Spinal cord (tissue), 10 donors: ENCODE results near the gene ALDH1B1. TPM values are rescaled to one million over a fixed set of nuclear protein-coding genes. Genes with fewer than 3 reads are reported as not detected.

Experiments used
- DNase-seq, 6 donors: peaks; one replicate each; pipeline versions ENCODE4 v3.0.0 to v3.0.0-alpha.2; 2013 to 2015; ENCODE audit warnings: low spot score in 6 of 6, low read depth in 4 of 6
- H3K27ac ChIP-seq: one replicate; pipeline ENCODE4 v1.5.1; 2013; ENCODE audit warnings: low read depth, low read length, control low read depth
- H3K27me3 ChIP-seq: one replicate; pipeline ENCODE4 v1.6.1; 2013; ENCODE audit warnings: low read length; ENCODE audit not compliant: control insufficient read depth, insufficient read depth
- H3K36me3 ChIP-seq: one replicate; pipeline ENCODE4 v1.6.1; 2013; ENCODE audit warnings: low read length; ENCODE audit not compliant: control insufficient read depth, insufficient read depth
- H3K4me1 ChIP-seq: one replicate; pipeline ENCODE4 v1.6.1; 2013; ENCODE audit warnings: low read length; ENCODE audit not compliant: control insufficient read depth, insufficient read depth
- H3K4me3 ChIP-seq: one replicate; pipeline ENCODE4 v1.5.1; 2013; ENCODE audit warnings: low read depth, low read length, control low read depth
- H3K9me3 ChIP-seq: one replicate; pipeline ENCODE4 v1.6.1; 2013; ENCODE audit warnings: low read length; ENCODE audit not compliant: control insufficient read depth, insufficient read depth
- WGBS: methylation state at CpG from one replicate; pipeline ENCODE4 v1.1.5; 2013; ENCODE audit warnings: missing lambda C conversion rate; ENCODE audit not compliant: insufficient coverage; 5-methylcytosine and 5-hydroxymethylcytosine counted together
- polyA plus RNA-seq, 2 donors: library from polyadenylated mRNA; unstranded; fragments of 120-200 nt; gene quantifications; one replicate each; pipeline ENCODE4 v1.2.1, GENCODE V29; 2013; ENCODE audit not compliant: insufficient read length in 2 of 2
- total RNA-seq, 2 donors: library from RNA; depleted of rRNA in 1 of 2; stranded (reverse); fragments of 120-200 nt in 1 of 2; fragments of >200 nt in 1 of 2; gene quantifications; one replicate each; pipeline versions ENCODE4 v1.2.3 to v1.2.4, GENCODE V29; 2013 to 2014
- donor health status: healthy.

Gene ALDH1B1
- total and polyA plus RNA-seq, 4 donors, result 12.5 to 18.8 (median 16.2) TPM

- Histone ChIP-seq H3K27ac (no peak overlapping the region), H3K27me3 (no peaks in the 10 kb centered on the region), H3K4me3 (no peak overlapping the region), H3K9me3 (no peaks in the 10 kb centered on the region), H3K4me1 (peaks cover 4% of the 10 kb centered on the region), H3K36me3 (no peaks in the 10 kb centered on the region)
- 72% methylated on average over 4 of the region's 5 CpGs for WGBS
- DNase-seq, result no peak
Observed at GRCh38 chr9:38359689-38360385, 32.7 kb upstream of the ALDH1B1 start.

- Histone ChIP-seq H3K4me1 (peaks cover 4% of the 10 kb centered on the region), H3K27me3 (no peaks in the 10 kb centered on the region), H3K27ac (no peak overlapping the region), H3K36me3 (no peaks in the 10 kb centered on the region), H3K9me3 (no peaks in the 10 kb centered on the region), H3K4me3 (no peak overlapping the region)
- WGBS, result 76% methylated on average over 6 of the region's 7 CpGs
- DNase-seq, result no peak
Observed at GRCh38 chr9:38360839-38361472, 31.5 kb upstream of the ALDH1B1 start.

GRCh38 chr9:38361473-38361850, 31.0 kb upstream of the ALDH1B1 start:
- no peak overlapping the region for H3K27ac ChIP-seq
- 70% methylated on average over 6 of the region's 6 CpGs for WGBS
- peak in 2 of 6 donors; percentile 58 to 75 for DNase-seq
- H3K4me3 ChIP-seq, result no peak overlapping the region
- no peaks in the 10 kb centered on the region for H3K9me3 ChIP-seq
- peaks cover 4% of the 10 kb centered on the region for H3K4me1 ChIP-seq
- H3K36me3 ChIP-seq, result no peaks in the 10 kb centered on the region
- no peaks in the 10 kb centered on the region for H3K27me3 ChIP-seq

GRCh38 chr9:38362852-38363588, 29.5 kb upstream of the ALDH1B1 start:
- no peak overlapping the region for H3K4me3 ChIP-seq
- WGBS, result 33% methylated on average over 12 of the region's 21 CpGs
- H3K36me3 ChIP-seq, result no peaks in the 10 kb centered on the region
- DNase-seq, result peak; percentile 61 to 97 (median 70)
- H3K4me1 ChIP-seq, result peaks cover 4% of the 10 kb centered on the region
- no peaks in the 10 kb centered on the region for H3K9me3 ChIP-seq
- no peaks in the 10 kb centered on the region for H3K27me3 ChIP-seq
- no peak overlapping the region for H3K27ac ChIP-seq

DNA sequence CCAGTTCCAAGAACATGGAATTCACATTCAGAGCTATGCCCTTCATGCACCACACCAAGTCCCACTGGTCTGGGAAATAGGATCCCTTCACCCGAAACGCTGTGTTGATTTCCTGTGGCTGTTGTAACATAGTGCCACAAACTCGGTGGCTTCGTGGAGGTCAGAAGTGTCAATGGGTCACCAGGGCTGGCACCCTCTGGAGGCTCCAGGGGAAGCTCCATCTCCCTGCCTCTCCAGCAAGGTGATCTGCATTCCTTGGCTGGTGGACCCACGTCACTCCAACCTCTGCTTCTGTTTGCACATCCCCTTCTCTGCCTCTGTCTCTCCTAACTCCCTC, 28.9 kb upstream of the ALDH1B1 start:
- H3K4me3 ChIP-seq, result no peak overlapping the region
- DNase-seq, result no peak
- no peaks in the 10 kb centered on the region for H3K27me3 ChIP-seq
- no peaks in the 10 kb centered on the region for H3K9me3 ChIP-seq
- H3K4me1 ChIP-seq, result peaks cover 4% of the 10 kb centered on the region
- WGBS, result 78% methylated on average over 5 of the region's 5 CpGs
- H3K27ac ChIP-seq, result no peak overlapping the region
- no peaks in the 10 kb centered on the region for H3K36me3 ChIP-seq

GRCh38 chr9:38367898-38368297, 24.6 kb upstream of the ALDH1B1 start:
- H3K9me3 ChIP-seq, result no peaks in the 10 kb centered on the region
- H3K27ac ChIP-seq, result no peak overlapping the region
- no peaks in the 10 kb centered on the region for H3K27me3 ChIP-seq
- H3K36me3 ChIP-seq, result no peaks in the 10 kb centered on the region
- H3K4me3 ChIP-seq, result no peak overlapping the region
- H3K4me1 ChIP-seq, result no peaks in the 10 kb centered on the region
- no peak for DNase-seq

DNA sequence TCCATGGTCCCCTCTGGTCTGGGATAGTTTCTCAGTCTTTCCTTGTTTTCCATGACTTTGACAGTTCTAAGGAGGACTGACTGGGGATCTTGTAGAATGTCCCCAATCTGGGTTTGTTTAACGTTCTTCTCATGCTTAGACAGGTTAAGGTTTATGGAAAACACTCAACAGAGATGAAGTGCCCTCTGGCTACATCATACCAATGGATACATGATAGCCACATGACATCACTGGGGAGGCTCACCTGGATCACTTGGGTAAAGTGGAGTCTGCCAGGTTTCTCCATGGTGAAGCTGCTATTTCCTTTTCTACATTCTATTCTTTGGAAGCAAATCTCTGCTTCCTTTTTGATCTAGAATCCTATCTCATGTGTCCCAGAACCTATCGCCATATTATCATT, 23.8 kb upstream of the ALDH1B1 start:
- no peaks in the 10 kb centered on the region for H3K36me3 ChIP-seq

DNA sequence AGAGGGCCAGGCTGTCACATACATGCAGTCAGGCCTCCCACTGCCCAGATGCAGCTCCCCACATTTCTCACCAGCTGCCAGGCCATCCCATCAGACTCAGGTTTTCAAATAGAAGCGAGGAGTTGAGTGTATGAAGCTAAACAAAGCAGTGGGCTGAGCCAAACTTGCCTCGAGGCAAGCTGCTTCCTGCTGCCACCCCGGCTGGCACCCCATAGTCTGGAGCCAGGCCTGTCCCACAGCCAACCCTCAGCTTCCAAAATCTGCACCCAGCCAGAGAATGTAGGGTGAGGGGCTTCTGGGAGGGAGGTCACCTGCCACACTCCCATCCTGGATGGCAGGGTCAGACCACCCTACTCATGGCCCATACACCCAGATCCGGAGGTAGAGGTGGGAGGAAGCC, 22.3 kb upstream of the ALDH1B1 start:
- 67% methylated on average over 2 of the region's 4 CpGs for WGBS
- Histone ChIP-seq H3K36me3 (no peaks in the 10 kb centered on the region), H3K27me3 (no peaks in the 10 kb centered on the region), H3K9me3 (no peaks in the 10 kb centered on the region), H3K4me1 (no peaks in the 10 kb centered on the region), H3K4me3 (no peak overlapping the region), H3K27ac (no peak overlapping the region)
- peak in 1 of 6 donors; percentile 88 for DNase-seq

More for the DNA sequence above, 23.8 kb upstream of the ALDH1B1 start:
- DNase-seq, result no peak
- Histone ChIP-seq H3K4me3 (no peak overlapping the region), H3K4me1 (no peaks in the 10 kb centered on the region), H3K27me3 (no peaks in the 10 kb centered on the region), H3K27ac (no peak overlapping the region), H3K9me3 (no peaks in the 10 kb centered on the region)
- WGBS, result no CpG with 5 or more reads among the region's 2 CpGs

- WGBS, result 100% methylated on average over 1 of the region's 2 CpGs
Observed at GRCh38 chr9:38371495-38371894, 21.0 kb upstream of the ALDH1B1 start.

More at GRCh38 chr9:38371495-38371894, 21.0 kb upstream of the ALDH1B1 start:
- Histone ChIP-seq H3K4me3 (no peak overlapping the region), H3K36me3 (no peaks in the 10 kb centered on the region), H3K27me3 (no peaks in the 10 kb centered on the region), H3K4me1 (peaks cover 4% of the 10 kb centered on the region), H3K9me3 (no peaks in the 10 kb centered on the region), H3K27ac (no peak overlapping the region)
- peak in 1 of 6 donors; percentile 28 for DNase-seq
